Kasumi-1 (cell line): ENCODE measurements around the gene TRPM3.

Experiments
- DNase-seq, 2 experiments: peaks; one replicate each; lab custom pipeline; 2025; lab: John Stamatoyannopoulos, UW

The TRPM3 gene

DNA sequence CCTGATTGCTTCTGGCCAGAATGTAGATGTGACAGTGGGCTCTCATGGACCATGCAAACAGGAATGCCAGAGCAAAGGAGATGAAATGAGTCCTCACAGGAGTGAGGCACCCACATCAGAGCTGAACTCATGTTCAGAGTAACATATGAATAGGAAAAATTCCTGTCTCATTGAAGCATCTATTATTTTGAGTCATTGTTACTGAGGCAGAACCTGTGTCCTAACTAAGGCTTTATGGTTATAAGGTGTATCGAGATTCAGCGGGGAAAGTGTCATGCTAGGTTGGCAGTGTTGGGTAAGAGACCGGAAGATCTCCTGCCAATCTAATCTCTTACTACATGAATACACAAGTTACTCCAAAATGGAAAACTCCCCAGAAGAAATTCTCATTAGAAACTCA lies 304.1 kb downstream of the TRPM3 start:
- DNase-seq, result no peak

DNA sequence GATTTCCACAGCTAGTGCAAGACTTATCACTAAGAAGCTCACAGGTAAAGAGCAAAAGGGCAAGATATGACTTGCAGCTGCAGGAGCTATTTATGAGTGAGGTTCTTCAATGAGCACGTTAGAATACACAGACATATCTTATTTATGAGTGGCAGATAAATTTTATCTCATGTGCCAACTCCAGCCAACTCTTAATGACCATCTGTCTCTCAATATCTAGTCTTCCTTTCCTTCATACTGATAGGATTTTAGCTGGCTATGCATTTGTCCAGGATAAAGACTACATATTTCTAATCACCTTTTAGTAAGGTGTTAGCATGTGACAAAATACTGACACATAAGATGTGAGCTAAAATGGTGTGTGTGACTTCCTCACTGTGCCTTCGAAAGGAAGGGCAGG lies 304.5 kb downstream of the TRPM3 start:
- DNase-seq, result no peak

DNA sequence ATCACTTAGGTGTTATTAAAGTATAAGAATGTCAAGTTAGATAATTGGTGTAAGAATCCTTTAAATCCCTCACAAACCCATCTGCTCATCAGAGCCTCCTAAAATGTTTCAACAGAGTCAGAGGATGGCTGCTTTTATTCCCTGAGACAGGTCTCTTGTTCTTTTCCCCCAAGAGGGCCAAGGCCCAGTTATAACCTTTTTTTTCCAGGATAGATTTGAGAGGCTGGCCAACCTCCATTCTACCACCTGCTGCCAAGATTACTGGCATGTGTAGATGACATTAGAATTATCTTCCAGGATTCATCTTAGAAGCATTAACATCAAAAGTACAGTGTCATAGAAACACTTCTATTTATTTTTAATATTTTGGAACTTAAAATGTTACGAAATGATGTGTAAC lies 305.1 kb downstream of the TRPM3 start:
- DNase-seq, result no peak

DNA sequence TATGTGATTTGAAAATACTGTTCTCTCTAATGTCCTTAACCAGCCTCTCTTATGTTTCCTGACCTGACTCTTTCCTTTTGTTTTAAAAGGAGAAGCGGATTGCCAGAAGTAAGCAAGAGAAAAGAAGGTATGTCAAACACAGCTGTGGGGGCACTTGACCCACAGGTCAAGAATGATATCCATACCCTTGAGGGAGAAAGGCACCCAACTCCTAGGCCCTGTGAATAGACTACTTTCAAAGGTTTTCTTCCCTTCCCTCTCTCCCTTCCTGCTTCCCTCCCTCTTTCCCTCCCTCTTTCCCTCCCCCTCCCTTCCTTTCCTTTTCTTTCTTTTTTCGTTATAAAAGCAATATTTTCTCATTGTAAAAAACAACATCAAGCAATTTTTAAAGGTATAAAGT lies 306.8 kb downstream of the TRPM3 start:
- no peak for DNase-seq

DNA sequence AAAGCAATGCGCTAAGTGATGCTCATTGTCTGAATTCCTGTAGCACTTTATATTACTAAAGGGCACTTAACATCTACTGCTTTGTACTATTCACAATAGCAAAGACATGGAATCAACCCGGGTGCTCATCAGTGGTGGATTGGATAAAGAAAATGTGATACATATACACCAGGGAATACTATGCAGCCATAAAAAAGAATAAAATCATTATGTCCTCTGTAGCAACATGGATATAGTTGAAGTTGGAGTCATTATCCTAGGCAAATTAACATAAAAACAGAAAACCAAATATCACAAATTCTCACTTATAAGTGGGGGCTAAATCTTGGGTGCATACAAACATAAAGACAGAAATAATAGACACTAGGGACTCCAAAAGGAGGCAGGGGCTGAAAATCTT lies 308.3 kb downstream of the TRPM3 start:
- DNase-seq, result no peak

DNA sequence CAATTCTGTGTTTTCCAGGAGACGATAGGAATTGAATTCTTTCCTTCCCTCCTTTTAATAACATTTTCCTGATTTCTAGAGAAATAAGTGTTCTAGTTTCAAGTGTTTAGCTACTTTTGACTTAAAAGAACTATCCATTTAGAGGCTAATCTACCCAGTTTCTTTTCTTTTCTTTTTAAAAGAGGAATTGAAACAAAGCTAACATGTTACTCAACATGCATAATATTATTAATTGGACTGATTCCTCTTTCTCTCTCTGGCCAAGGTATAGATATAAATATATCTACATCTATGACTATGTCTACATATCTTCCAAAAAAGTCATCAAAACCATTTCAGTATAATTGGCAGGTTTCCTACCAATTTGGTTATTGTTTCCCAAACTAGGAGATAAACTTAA lies 309.8 kb downstream of the TRPM3 start:
- DNase-seq, result no peak

DNA sequence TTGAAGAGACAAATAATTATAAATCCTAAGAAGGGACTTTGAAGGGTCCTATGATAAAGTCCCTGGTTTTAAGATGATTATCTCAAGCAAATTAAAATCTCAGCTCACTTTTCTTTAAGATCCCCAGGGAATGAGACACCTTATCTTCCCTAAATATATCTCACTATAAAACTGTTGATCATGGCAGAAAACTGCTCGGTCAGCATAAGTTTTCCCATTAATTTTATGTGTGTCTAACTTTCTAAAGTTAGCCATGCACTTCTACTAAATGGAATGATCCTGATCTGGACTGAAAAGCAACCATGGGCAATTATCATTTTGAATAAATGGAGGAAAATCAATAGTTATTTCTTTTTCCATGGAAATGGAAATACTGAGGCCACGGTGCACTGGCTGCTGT lies 314.5 kb downstream of the TRPM3 start:
- no peak for DNase-seq

DNA sequence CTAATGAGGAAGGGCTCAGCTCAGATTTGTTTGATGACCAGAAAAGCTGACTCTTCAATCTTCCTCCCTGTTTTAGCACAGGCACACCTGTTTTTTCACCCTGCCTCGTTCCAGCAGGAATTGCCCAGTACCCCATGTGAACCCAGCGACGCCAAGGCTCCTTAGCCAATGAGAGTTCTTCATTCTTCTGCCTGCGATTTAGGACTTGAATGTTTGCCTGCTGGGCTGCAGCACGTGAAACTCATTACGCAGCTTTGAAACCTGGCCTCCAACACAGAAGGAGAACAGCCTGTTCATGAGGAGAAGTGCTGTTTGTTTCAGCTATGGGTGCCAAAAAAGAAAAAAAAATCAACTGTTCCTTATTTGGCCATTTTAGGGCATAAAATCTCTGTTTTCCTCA lies 315.5 kb downstream of the TRPM3 start:
- DNase-seq, result no peak

DNA sequence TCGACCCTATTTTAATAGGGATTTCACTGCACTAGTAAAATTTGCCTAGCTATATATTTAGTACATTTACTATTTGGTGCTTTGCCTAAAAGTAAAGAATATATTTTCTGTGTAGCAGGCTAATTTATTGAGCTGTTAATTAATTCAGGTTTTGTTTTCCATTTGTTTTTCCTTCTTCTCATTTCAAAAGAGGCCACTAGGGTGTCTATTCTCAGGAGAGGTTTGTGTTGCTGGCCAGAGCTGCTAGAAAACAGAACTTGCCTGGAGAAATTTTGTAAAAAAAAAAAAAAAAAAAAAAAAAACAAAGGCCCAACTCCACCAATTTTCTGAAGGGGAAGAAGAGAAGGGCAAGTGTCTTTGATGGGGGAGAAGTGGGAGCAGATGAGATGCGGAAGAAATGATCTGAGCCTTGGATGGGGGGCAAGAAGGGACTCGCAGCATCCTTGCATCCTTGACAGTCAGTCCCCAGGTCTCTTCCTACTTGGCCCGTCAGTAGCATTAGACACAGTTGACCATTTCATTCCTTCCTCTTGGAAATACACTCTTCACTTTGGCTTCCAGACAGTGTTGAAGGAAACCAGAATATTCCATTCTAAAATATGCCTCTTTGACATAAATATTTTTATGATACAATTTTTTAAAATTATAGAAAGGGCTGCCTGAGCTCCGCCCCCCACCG lies 318.5 kb downstream of the TRPM3 start:
- no peak for DNase-seq

DNA sequence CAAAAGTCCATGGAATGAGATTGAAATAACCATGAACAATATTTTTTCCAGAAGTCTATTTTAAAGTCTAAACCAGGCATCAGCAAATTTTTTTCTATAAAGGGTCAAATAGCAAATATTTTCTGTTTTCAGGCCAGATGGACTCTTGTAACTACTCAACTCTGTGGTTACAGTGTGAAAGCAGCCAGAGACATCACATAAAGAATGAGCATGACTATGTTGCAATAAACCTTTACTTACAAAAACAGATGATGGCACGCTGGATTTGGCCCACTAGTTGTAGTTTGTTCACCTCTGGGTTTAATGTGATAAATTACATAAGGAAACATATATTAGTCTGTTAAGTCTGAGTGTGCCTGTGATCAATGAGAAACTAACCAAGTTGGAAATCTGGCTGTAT lies 319.2 kb downstream of the TRPM3 start:
- no peak for DNase-seq

DNA sequence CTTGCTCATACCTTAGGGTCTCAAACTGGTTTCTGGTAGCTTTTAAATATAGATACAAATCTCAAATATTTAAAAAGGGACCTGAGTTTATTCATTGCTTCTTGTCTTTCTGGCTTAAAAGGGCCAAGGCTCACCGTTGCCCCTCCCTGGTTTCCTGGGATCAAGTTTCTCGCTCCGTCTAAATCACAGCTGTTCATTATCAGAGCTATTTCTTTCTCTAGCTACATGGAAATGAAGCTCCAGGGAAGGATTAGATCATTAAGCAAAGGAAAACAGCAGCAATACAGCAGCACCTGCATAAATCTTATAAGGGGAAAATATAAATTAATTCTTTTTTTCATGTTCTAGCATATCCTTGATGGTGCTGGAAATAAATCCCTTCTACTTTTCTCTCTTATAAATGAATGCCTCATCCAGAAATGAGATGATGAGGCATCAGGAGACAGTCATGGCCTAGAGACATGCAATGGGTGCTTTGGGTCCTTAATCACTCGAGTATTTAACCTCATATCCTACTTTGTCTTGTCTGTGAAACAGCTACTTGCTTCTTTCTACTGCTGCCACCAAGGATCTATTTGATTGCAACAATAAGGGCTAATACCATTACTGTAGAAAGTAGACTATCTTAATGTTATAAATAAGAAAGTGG lies 320.1 kb downstream of the TRPM3 start:
- peak in 1 of 2 experiments; percentile 16 for DNase-seq

DNA sequence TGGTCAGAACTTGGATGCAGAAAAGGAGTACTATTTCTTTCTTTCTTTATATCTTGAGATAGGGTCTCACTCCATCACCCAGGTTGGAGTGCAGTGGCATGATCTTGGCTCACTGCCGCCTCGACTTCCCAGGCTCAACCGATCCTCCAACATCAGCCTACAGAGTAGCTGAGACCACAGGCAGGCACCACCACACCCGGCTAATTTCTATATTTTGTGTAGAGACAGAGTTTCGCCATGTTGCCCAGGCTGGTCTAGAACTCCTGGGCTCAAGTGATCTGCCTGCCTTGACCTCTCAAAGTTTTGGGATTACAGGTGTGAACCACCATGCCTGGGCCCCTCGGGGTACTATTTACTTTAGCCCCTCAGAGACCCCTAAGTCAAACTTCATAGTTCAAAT lies 323.4 kb downstream of the TRPM3 start:
- no peak for DNase-seq

DNA sequence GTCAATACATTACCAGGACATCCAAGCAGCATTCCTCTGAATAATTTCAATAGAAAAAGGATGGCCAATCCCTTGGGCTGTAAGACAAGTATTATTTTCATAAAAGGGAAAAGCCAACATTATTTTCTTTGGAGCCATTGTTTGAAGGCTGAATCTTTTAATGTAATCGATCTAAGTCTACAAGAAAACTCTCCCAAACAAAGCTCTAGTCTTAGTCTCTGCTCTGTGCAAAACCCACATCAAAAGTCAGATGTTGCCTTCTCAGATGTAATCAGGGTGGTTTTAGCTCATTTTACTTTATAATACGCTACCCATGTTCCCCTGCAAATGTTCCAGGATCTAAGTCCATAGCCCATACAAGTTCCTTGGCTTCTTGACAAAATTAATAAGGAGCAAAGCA lies 325.6 kb downstream of the TRPM3 start:
- DNase-seq, result no peak

DNA sequence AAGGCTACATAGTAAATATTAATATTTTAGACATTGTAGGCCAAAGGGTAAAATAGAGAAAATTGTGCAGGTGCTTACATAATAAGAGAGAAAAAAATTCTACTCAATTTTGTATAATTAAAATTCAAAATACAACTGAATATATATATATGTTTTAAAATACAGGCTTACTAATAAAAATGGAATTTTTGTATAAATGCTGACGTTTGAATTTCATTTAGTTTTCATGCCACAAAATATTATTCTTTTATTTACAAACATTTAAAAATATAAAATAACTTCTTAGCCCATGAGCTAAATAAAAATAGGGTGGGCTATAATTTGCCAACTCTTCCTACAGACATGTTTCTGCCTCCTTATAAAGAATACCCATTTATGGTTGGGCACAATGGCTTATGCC lies 328.6 kb downstream of the TRPM3 start:
- DNase-seq, result no peak

DNA sequence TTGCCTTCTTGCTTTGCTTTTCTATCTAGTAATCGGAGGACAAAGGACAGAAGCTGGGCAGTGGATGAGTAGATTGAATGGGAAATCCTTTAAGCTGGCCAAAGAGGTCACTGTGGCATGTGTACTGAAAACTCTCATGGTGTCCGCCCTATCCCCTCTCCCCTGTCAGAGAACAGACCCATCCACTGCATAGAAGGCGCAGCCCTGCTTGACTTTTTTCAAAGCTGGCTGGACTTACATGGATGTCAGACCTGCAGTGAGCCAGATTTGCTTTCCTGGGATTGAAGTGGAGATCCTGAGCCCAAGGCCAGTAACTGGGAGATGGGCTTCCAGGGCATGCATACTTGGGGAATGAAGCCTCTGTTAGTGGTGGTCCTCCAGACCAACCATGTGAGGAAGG lies 329.5 kb downstream of the TRPM3 start:
- no peak for DNase-seq

DNA sequence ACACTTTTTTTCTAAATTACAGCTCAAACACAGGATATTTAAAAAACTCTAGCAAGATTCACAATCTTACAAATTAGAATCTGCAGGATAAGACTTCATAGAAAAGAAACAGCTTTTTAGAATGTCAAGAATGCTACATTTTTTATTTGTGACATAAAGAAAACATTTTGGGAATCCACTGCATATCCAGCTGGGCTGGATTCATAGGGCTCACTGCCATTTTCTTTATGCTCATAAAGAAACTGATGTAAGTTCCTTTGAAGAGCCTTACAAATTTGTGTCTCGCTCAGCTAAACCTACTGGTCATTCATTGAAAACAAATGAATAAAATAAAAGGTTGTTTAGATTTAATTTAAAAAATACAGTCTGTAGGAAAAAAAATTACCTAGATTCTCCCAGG lies 332.3 kb downstream of the TRPM3 start:
- DNase-seq, result no peak

DNA sequence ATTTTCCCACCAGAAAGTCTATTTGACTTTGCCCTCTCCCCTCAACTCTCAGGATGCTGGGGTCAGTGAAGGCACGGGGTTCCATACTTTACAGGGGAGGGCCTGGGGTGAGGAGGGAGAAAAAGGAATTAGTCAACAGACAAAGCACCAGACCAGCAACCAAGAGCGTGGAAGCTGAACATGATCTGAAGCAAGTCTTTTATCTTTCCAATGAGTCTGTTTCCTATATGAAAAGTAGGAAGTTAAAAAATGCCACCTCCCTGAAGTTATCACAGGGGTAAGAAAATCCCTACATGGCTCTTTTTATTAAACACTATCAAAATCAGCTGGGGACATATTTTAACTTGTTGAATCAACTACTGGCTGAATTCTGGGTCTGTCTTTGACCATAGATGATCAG lies 337.0 kb downstream of the TRPM3 start:
- no peak for DNase-seq

DNA sequence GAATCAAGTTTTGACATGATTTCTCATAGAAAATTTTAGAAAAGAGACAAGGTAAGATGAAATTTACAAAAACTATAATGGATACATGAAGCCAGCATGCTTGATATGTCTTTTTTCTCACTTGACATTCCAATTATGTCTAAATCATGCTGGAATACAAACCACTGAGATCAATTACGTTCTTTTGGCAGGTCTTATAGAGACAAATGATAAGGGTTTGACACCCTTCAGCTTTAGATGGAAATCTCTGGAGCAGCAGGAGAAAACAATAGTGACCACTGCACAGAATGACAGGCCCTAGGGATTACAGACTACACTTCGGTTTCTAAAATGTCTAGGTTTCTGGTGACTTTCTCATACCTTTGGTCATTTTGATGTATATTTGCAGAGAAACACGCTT lies 342.9 kb downstream of the TRPM3 start:
- no peak for DNase-seq

DNA sequence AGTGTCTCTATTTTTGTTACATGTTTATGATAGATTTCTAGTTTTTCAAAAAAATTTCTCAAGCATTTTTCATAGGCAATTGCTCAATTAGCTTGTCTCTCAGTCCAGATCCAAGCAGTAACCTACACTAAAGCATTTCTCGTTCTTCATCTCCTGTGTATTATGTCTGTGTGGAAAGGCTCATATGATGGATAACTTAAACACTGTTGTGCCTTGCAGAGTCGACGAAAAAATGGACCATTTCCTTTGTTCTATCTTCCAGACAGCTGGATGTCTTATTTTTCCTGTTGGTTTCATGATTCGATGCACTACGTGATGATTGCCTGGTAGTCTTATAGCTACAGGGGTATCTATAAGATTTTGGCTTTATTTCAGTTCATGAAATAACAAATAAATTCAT lies 347.8 kb downstream of the TRPM3 start:
- DNase-seq, result no peak

DNA sequence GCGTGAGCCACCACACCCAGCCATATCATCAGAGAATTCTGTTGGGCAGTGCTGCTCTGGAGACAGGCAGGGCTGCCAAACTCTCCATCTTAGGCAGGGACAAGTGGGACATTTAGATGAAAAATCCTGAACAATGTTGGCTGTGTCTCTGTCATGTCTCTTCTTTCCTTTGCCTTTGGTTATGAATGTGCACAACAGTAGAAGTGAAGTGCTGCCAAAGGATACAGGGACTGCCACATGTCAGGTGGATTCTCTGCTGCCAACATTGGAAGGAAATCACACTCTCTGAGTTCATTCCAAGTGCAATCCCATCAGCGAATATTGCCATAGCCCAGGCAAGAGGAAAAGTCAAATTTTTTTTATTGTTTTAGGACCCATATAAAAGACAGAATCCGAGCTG lies 348.8 kb downstream of the TRPM3 start:
- no peak for DNase-seq

DNA sequence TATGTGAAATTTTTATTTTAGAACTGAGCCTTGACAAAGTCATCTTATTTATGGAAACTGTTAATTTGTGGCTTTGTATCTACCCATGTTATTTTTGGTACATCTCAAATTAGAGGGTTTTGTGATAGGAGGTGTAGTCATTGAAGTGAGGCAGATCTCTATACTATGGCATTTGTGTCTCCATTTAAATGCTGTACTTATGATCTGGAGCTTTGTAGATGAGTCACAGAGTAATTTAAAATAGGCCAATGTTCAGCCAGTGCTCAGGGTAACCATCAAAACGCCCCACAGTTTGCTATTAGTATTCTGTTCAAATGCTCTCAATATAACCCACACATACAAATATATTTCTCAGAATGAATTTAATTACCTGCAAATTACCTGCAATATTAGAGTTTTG lies 355.5 kb downstream of the TRPM3 start:
- no peak for DNase-seq

DNA sequence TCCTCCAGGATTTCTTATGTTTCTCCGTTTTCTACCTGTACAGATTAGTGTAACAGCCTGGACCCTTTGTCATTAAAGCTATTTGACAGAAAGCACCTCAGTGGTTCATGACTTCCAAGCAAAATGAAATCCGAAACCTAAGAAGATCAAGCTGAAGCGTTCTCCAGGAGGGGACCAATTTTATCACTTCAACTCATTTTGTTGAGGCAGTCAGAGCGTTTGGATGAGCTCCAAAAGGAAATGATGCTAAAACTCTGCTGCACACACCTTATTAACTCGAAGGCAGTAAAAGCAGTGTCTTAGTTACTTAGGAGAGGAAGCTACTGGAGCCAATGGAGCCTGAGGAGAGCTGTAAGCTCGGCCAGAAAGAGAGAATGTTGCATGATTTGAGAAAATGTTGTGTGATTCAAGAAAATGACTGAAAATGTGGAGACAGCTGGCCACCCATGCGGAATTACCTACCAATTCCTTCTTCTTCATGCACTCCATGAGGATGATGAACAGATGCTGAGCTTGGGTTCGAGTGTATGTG lies 360.2 kb downstream of the TRPM3 start:
- DNase-seq, result no peak

DNA sequence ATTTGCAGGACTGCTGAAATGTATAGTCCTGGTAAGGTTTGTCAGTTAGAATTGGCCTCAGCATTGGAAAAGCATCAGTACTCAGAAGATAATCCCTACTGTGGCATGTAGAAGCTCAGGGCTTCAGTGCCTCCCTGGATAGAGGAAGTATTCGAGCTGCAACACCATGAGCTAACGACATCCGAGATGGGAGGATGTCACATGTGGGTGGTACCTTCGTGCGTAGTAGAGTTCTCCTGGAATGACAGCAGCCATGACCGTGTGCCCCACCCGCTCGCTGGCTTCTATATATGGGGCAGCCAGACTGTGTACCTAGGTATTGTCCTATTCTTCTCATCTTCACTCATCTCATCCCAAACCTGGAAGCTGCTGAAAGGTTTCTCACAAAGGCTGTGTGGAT lies 361.2 kb downstream of the TRPM3 start:
- no peak for DNase-seq

DNA sequence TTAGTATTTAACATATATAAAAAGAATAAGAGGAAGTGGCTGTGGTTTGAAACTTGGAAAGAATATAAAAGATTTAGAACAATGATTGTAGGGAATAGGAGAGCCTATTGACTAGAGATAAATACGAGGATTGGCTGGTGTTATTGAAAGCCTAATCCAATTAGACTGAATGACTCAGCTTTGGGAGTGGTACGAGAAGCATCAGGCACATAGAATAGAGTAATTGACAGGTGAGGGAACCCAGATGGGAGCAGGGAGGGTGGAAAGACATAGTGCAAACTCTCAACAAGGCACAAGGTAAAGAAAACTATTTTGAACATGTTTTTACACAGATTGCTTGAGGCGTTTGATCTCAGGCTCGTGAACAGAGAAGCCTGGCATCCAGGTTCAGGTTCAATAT lies 368.1 kb downstream of the TRPM3 start:
- no peak for DNase-seq
